Mammary epithelial cell (primary cell): ENCODE data around the gene TRIM7.

Experiments used
- EZH2 ChIP-seq: IDR thresholded peaks from 2 replicates; pipeline ENCODE4 v1.6.1; 2012; ENCODE audit warnings: low read length, inconsistent platforms, borderline replicate concordance
- TF ChIP-seq, protein P1 (sequence below), 2 donors: IDR thresholded peaks in 1 of 2; conservative IDR thresholded peaks in 1 of 2; 2 replicates each; pipeline ENCODE4 v1.5.1; 2011 to 2012; ENCODE audit warnings: inconsistent platforms in 2 of 2, low read length in 2 of 2, mild to moderate bottlenecking in 2 of 2, control low read depth in 1 of 2, low read depth in 1 of 2; ENCODE audit not compliant: insufficient read depth in 1 of 2; ENCODE audit errors: extremely low read depth in 1 of 2

DNA sequence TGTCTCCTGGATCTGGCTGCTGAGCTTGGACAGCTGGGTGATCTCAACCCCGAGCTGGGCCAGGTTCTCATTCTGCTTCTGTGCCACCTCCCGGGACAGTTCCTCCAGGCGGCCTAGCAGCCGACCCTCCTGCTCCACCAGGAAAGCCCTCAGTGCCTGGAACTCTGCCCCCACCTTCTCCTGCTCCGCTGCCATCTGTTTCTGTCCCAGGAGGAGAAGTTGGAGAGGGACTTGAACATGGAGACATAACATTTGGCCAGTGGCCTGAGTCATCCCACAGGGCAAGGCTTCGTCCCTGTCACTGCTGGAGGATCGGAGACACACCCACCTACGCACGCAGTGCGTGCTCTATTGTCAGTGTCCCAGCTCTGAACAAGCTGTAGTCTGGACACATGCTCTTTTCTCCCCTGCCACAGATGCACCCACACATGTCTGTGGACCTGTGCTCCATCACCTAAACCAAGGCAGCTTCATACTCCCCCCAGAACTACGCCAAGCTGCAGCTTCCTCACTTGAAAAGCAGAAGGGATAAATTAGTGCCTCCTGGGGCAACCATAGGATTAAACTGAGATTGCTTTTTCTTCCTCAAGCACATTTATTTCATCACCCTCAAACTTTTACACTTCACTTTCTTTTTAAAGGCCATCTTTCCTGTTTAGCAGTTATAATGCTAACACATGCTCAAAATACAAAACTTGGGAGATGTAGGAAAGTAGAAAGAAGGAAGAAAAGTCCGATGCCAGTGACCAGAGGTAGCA, 4.9 kb downstream of the TRIM7 start:
- TF ChIP-seq, protein P1, sequence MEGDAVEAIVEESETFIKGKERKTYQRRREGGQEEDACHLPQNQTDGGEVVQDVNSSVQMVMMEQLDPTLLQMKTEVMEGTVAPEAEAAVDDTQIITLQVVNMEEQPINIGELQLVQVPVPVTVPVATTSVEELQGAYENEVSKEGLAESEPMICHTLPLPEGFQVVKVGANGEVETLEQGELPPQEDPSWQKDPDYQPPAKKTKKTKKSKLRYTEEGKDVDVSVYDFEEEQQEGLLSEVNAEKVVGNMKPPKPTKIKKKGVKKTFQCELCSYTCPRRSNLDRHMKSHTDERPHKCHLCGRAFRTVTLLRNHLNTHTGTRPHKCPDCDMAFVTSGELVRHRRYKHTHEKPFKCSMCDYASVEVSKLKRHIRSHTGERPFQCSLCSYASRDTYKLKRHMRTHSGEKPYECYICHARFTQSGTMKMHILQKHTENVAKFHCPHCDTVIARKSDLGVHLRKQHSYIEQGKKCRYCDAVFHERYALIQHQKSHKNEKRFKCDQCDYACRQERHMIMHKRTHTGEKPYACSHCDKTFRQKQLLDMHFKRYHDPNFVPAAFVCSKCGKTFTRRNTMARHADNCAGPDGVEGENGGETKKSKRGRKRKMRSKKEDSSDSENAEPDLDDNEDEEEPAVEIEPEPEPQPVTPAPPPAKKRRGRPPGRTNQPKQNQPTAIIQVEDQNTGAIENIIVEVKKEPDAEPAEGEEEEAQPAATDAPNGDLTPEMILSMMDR (conservative IDR thresholded peaks at IDR 0.05 in 1 of 2, IDR thresholded peaks at IDR 0.05 in 1 of 2; ENCODE audit: extremely low read depth in 1 of 2, insufficient read depth in 1 of 2, low read depth in 1 of 2, low read length in 2 of 2) = no peak
- TF ChIP-seq EZH2 = no peak
